Mesothelial cell of epicardium (in vitro differentiated cells): ENCODE data around the gene FAM174C. TPM values are rescaled to one million over a fixed set of nuclear protein-coding genes. Genes with fewer than 3 reads are reported as not detected.

Experiments used
- DNase-seq, 2 experiments: peaks; one replicate each; pipeline ENCODE4 v3.0.0; 2021; ENCODE audit warnings: low spot score in 2 of 2; ENCODE audit not compliant: unreplicated experiment in 2 of 2
- H3K27ac Mint-ChIP-seq: 2 replicates; pipeline ENCODE4 v1.8.0; 2021; ENCODE audit warnings: mixed read lengths
- H3K27me3 Mint-ChIP-seq: 2 replicates; pipeline ENCODE4 v1.8.0; 2021; ENCODE audit warnings: low read depth, mixed read lengths
- H3K36me3 Mint-ChIP-seq: 2 replicates; pipeline ENCODE4 v1.8.0; 2021; ENCODE audit warnings: mixed read lengths
- H3K4me1 Mint-ChIP-seq: 2 replicates; pipeline ENCODE4 v1.8.0; 2021; ENCODE audit warnings: mixed read lengths
- H3K4me3 Mint-ChIP-seq: 2 replicates; pipeline ENCODE4 v1.8.0; 2021; ENCODE audit warnings: mild to moderate bottlenecking, moderate library complexity, mixed read lengths
- H3K9me3 Mint-ChIP-seq: 2 replicates; pipeline ENCODE4 v1.8.0; 2021; ENCODE audit warnings: mixed read lengths
- total RNA-seq: library from RNA; stranded (reverse); gene quantifications from 3 replicates; pipeline ENCODE4 v1.2.1, GENCODE V29; 2021
- TF ChIP-seq, protein P1 (sequence below): fragments of 200-600 bp; sonication (generic); IDR thresholded peaks from one replicate; pipeline ENCODE4 v1.5.0; 2021; ENCODE audit warnings: antibody characterized with exemption; ENCODE audit not compliant: unreplicated experiment

Gene FAM174C
- total RNA-seq, 1 donor from 2014 or later = 24.4 TPM

DNA sequence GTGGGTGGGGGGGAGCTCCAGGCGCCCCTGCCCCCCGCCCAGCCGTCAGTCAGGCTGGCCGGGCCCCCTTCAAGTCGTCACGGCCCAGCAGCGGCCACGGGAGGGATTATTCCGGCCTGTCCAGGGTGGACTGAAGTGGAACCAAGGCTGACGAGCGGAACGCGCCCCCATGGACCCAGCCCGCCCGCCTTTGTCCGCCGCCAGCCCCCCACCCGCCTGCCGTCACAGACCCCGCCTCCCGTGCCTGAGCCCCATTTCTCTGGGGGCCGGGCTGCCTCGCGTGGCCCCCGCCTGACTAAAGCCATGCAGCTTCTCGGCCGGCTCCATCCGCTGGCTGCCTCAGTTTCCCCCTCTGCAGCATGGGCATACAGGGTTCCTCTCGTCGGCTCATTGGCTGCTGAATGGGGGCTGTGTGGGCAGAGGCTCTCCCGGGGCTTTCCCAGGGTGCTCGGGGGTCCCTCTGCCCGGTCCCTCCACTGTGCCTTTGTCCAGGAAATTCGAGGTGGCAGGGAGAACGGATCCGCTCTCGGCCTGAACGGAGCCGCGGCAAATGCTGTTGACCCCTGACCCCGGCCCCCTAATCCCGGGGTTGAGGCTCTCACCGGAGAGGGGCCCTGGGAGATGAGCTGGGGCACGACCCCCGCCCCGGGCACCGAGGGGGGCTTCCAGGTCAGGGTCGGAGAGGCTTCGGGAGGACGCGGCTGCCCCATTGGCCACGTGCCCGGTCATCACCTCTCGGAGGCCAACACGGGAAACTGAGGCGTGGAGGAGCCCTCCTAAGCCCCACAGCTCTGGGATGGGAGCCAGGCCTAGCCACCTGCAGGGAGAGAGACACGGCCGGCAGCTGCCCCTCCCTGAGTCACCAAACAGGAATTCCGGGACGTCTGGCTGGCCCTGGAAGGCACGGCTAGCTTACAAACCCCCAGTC is 37.7 kb downstream of the FAM174C start:
- Mint-ChIP-seq H3K27ac (no peak overlapping the region), H3K4me3 (no peak overlapping the region), H3K9me3 (no peaks in the 10 kb centered on the region), H3K27me3 (peaks cover 24% of the 10 kb centered on the region), H3K36me3 (no peaks in the 10 kb centered on the region), H3K4me1 (peaks cover 11% of the 10 kb centered on the region)
- DNase-seq = no peak
- TF ChIP-seq, protein P1, sequence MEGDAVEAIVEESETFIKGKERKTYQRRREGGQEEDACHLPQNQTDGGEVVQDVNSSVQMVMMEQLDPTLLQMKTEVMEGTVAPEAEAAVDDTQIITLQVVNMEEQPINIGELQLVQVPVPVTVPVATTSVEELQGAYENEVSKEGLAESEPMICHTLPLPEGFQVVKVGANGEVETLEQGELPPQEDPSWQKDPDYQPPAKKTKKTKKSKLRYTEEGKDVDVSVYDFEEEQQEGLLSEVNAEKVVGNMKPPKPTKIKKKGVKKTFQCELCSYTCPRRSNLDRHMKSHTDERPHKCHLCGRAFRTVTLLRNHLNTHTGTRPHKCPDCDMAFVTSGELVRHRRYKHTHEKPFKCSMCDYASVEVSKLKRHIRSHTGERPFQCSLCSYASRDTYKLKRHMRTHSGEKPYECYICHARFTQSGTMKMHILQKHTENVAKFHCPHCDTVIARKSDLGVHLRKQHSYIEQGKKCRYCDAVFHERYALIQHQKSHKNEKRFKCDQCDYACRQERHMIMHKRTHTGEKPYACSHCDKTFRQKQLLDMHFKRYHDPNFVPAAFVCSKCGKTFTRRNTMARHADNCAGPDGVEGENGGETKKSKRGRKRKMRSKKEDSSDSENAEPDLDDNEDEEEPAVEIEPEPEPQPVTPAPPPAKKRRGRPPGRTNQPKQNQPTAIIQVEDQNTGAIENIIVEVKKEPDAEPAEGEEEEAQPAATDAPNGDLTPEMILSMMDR = no peak

GRCh38 chr19:1313695-1314613 is 38.6 kb downstream of the FAM174C start:
- Mint-ChIP-seq H3K27ac (peak overlapping the region; percentile 34), H3K9me3 (no peaks in the 10 kb centered on the region), H3K27me3 (peaks cover 26% of the 10 kb centered on the region), H3K36me3 (no peaks in the 10 kb centered on the region), H3K4me1 (peaks cover 11% of the 10 kb centered on the region), H3K4me3 (no peak overlapping the region)
- TF ChIP-seq, protein P1 = no peak
- DNase-seq = no peak

DNA sequence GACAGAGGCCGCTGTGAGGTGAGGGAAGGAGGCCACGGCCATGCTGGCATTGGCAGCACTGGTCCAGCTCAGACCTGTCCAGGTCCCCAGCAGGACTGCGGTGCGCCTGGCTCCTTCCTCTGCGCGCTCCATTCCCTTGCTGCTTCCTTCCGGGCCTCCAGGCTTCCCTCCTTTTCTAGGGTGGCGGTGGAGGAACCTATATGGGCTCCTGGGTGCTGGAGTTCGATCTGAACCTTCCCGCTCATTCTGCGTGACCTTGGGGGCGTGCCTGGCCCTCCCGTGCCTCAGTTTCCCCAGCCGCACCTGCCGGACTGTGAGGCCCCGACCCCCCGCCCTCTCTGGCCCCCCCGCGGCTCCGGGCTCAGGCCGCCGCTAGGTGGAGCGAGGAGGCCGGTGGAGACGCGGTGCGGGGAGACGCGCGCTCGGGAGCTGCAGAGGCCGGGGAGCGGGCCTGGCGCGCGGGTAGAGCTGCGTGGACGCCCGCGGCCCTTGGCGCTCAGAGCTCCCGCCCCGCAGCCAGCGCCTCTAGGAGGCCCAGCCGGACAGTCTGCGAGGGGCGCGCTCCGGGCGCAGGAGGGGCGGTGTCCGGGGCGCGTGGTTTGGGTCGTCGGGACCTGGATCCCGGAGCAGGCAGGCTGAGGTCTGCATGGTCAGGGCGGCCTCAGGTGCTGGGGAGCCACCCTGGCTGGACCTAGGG is 40.3 kb downstream of the FAM174C start:
- Mint-ChIP-seq H3K4me3 (no peak overlapping the region), H3K27ac (no peak overlapping the region), H3K27me3 (peaks cover 26% of the 10 kb centered on the region), H3K4me1 (peaks cover 11% of the 10 kb centered on the region), H3K9me3 (no peaks in the 10 kb centered on the region), H3K36me3 (no peaks in the 10 kb centered on the region)
- DNase-seq = peak; percentile 56 to 69
- TF ChIP-seq, protein P1 = peak; percentile 42

- Mint-ChIP-seq H3K9me3 (no peaks in the 10 kb centered on the region), H3K27me3 (peaks cover 26% of the 10 kb centered on the region), H3K36me3 (no peaks in the 10 kb centered on the region)
These were observed 41.1 kb downstream of the FAM174C start for GRCh38 chr19:1316466-1316865.

More at GRCh38 chr19:1316466-1316865, 41.1 kb downstream of the FAM174C start:
- peaks cover 11% of the 10 kb centered on the region for H3K4me1 Mint-ChIP-seq
- no peak for DNase-seq
- no peak overlapping the region for H3K27ac Mint-ChIP-seq
- TF ChIP-seq, protein P1 = no peak
- H3K4me3 Mint-ChIP-seq = no peak overlapping the region
